ENCODE measurements around the gene OR9I1. TPM values are rescaled to one million over a fixed set of nuclear protein-coding genes. Genes with fewer than 3 reads are reported as not detected.

OR9I1 gene, protein sequence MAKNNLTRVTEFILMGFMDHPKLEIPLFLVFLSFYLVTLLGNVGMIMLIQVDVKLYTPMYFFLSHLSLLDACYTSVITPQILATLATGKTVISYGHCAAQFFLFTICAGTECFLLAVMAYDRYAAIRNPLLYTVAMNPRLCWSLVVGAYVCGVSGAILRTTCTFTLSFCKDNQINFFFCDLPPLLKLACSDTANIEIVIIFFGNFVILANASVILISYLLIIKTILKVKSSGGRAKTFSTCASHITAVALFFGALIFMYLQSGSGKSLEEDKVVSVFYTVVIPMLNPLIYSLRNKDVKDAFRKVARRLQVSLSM
- total RNA-seq: not detected

- Mint-ChIP-seq H3K4me1 (no peaks in the 10 kb centered on the region), H3K36me3 (ENCODE audit: low read depth) (no peaks in the 10 kb centered on the region), H3K9me3 (ENCODE audit: low read depth) (no peaks in the 10 kb centered on the region), H3K27ac (no peak within 1 kb of the TSS), H3K4me3 (no peak within 1 kb of the TSS), H3K27me3 (peaks cover 9% of the 10 kb centered on the region)
- ATAC-seq (no peak), DNase-seq (no peak)
- ChIA-PET CTCF (no interaction called here), POLR2A (no interaction called here)
- intact Hi-C loops (cut with DNase I, micrococcal nuclease): no loop called here
These were observed at the start of gene OR9I1 for GRCh38 chr11:58125469-58125868. Gene OR9I1, minus strand, starts transcription at chr11:58125530. Its CDS starts 6,086 bp downstream, at chr11:58119444.

- DNase-seq (no peak), ATAC-seq (no peak)
- no peaks in the 10 kb centered on the region for H3K36me3 Mint-ChIP-seq (ENCODE audit: low read depth)
- H3K9me3 Mint-ChIP-seq (ENCODE audit: low read depth): no peaks in the 10 kb centered on the region
- no peak overlapping the region for H3K4me3 Mint-ChIP-seq
- H3K27ac Mint-ChIP-seq: no peak overlapping the region
- POLR2A ChIA-PET: no interaction called here
- H3K4me1 Mint-ChIP-seq: no peaks in the 10 kb centered on the region
- peaks cover 15% of the 10 kb centered on the region for H3K27me3 Mint-ChIP-seq
- intact Hi-C loops (cut with DNase I, micrococcal nuclease): no loop called here
- CTCF ChIA-PET: interaction anchor here (0.6 kb wide), 1 partner anchor 335 kb away, joined by 3 read pairs; no protein-coding TSS in a partner anchor
These were observed 40.3 kb upstream of the OR9I1 start for GRCh38 chr11:58165504-58166106.

DNA sequence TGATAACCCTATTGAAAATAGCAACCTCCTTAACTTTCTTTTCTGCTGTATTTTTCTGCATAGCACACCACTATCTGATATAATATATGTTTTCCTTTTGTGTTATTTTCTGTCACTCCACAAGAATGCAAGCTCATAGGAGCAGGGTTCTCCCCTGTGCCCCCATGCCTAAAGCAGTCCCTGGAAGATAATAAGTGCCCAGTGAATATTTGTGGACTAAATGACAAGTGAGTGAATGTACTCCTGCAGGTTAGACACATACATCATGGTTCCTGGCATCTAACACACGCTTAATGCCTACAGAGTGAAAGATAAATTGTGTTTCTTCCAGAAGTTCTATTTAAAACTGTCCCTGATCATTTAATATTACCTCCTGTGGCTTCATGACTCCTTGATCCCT is 39.7 kb upstream of the OR9I1 start:
- no peak for DNase-seq
- ChIA-PET CTCF (no interaction called here), POLR2A (no interaction called here)
- H3K4me3 Mint-ChIP-seq: no peak overlapping the region
- ATAC-seq: no peak
- H3K27ac Mint-ChIP-seq: no peak overlapping the region
- H3K4me1 Mint-ChIP-seq: no peaks in the 10 kb centered on the region
- intact Hi-C loops (cut with DNase I, micrococcal nuclease): no loop called here
- H3K36me3 Mint-ChIP-seq (ENCODE audit: low read depth): no peaks in the 10 kb centered on the region
- H3K9me3 Mint-ChIP-seq (ENCODE audit: low read depth): peaks cover 2% of the 10 kb centered on the region
- H3K27me3 Mint-ChIP-seq: peaks cover 15% of the 10 kb centered on the region

GRCh38 chr11:58164389-58164788 is 39.1 kb upstream of the OR9I1 start:
- ATAC-seq (no peak), DNase-seq (no peak)
- no peaks in the 10 kb centered on the region for H3K36me3 Mint-ChIP-seq (ENCODE audit: low read depth)
- ChIA-PET POLR2A (no interaction called here), CTCF (no interaction called here)
- H3K4me3 Mint-ChIP-seq: no peak overlapping the region
- intact Hi-C loops (cut with DNase I, micrococcal nuclease): no loop called here
- peaks cover 4% of the 10 kb centered on the region for H3K9me3 Mint-ChIP-seq (ENCODE audit: low read depth)
- H3K4me1 Mint-ChIP-seq: no peaks in the 10 kb centered on the region
- H3K27me3 Mint-ChIP-seq: peaks cover 11% of the 10 kb centered on the region
- H3K27ac Mint-ChIP-seq: no peak overlapping the region

DNA sequence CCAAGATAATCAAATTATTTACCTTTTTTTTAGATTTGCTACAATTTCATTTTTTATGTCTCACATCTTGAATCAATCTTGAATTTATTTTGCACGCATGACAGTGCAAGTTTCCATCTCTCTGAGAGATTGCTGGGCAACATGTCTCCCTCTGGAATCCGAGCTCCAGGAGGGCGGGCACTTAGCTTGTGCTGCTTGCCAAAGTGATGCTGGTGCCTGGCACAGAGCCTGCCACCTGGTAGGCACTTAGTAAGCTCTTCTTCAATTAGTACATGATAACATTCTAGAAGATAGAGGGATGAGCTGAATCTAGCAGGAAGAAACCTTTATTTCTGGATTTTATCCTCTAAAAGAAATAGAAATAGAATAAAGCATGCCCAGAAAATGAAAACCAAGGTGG is 27.5 kb upstream of the OR9I1 start:
- no peak for ATAC-seq
- intact Hi-C loops (cut with DNase I, micrococcal nuclease): no loop called here
- H3K27me3 Mint-ChIP-seq: peaks cover 18% of the 10 kb centered on the region
- ChIA-PET CTCF (interaction anchor here (0.7 kb wide), 1 partner anchor 74 kb away, joined by 3 read pairs; no protein-coding TSS in a partner anchor), POLR2A (no interaction called here)
- no peaks in the 10 kb centered on the region for H3K9me3 Mint-ChIP-seq (ENCODE audit: low read depth)
- H3K4me1 Mint-ChIP-seq: no peaks in the 10 kb centered on the region
- no peak overlapping the region for H3K4me3 Mint-ChIP-seq
- no peak for DNase-seq
- no peak overlapping the region for H3K27ac Mint-ChIP-seq
- no peaks in the 10 kb centered on the region for H3K36me3 Mint-ChIP-seq (ENCODE audit: low read depth)

GRCh38 chr11:58142761-58143160 is 17.4 kb upstream of the OR9I1 start:
- Mint-ChIP-seq H3K27ac (no peak overlapping the region), H3K4me3 (no peak overlapping the region), H3K27me3 (peaks cover 17% of the 10 kb centered on the region), H3K4me1 (no peaks in the 10 kb centered on the region), H3K36me3 (ENCODE audit: low read depth) (no peaks in the 10 kb centered on the region), H3K9me3 (ENCODE audit: low read depth) (no peaks in the 10 kb centered on the region)
- CTCF ChIA-PET: no interaction called here
- intact Hi-C loops (cut with DNase I, micrococcal nuclease): no loop called here
- POLR2A ChIA-PET: no interaction called here
- ATAC-seq (no peak), DNase-seq (no peak)

- Mint-ChIP-seq H3K4me1 (no peaks in the 10 kb centered on the region), H3K9me3 (ENCODE audit: low read depth) (no peaks in the 10 kb centered on the region), H3K4me3 (no peak overlapping the region), H3K36me3 (ENCODE audit: low read depth) (no peaks in the 10 kb centered on the region), H3K27me3 (peaks cover 9% of the 10 kb centered on the region), H3K27ac (no peak overlapping the region)
- intact Hi-C loops (cut with DNase I, micrococcal nuclease): no loop called here
- ChIA-PET CTCF (no interaction called here), POLR2A (no interaction called here)
- no peak for DNase-seq
- no peak for ATAC-seq
These were observed 9.8 kb upstream of the OR9I1 start for GRCh38 chr11:58135171-58135570.

DNA sequence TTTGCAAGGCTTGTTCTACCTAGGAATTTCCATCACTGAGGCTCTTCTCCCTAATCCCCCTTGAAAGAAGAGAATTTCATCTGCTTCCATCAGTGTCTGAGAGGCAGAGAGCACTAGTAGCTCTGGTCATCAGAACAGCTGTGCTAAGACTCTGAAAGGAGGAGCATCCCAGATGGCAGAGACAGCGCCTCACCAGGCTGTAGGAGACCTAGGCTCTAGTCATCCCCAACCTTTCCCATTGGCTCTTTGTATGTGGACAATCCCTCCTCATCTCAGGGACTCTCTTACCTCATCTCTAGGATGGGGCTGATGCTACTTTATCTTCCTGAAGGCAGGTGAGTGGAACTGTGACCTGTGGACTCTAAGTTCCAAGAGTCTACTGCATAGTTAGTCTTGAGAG is 8.8 kb upstream of the OR9I1 start:
- H3K4me1 Mint-ChIP-seq: no peaks in the 10 kb centered on the region
- H3K36me3 Mint-ChIP-seq (ENCODE audit: low read depth): no peaks in the 10 kb centered on the region
- ChIA-PET CTCF (no interaction called here), POLR2A (no interaction called here)
- ATAC-seq (no peak), DNase-seq (no peak)
- H3K27me3 Mint-ChIP-seq: peaks cover 9% of the 10 kb centered on the region
- intact Hi-C loops (cut with DNase I, micrococcal nuclease): no loop called here
- no peak overlapping the region for H3K27ac Mint-ChIP-seq
- no peak overlapping the region for H3K4me3 Mint-ChIP-seq
- no peaks in the 10 kb centered on the region for H3K9me3 Mint-ChIP-seq (ENCODE audit: low read depth)

- DNase-seq (no peak), ATAC-seq (no peak)
- ChIA-PET CTCF (no interaction called here), POLR2A (no interaction called here)
- Mint-ChIP-seq H3K27ac (no peak overlapping the region), H3K4me3 (no peak overlapping the region), H3K9me3 (ENCODE audit: low read depth) (no peaks in the 10 kb centered on the region), H3K36me3 (ENCODE audit: low read depth) (no peaks in the 10 kb centered on the region), H3K4me1 (no peaks in the 10 kb centered on the region), H3K27me3 (peaks cover 7% of the 10 kb centered on the region)
- intact Hi-C loops (cut with DNase I, micrococcal nuclease): no loop called here
These were observed 8.2 kb upstream of the OR9I1 start for GRCh38 chr11:58133309-58134076.

GRCh38 chr11:58127350-58127749 is 2.0 kb upstream of the OR9I1 start:
- no peaks in the 10 kb centered on the region for H3K4me1 Mint-ChIP-seq
- DNase-seq (no peak), ATAC-seq (no peak)
- no peaks in the 10 kb centered on the region for H3K9me3 Mint-ChIP-seq (ENCODE audit: low read depth)
- H3K36me3 Mint-ChIP-seq (ENCODE audit: low read depth): no peaks in the 10 kb centered on the region
- CTCF ChIA-PET: interaction anchor here (0.7 kb wide), 1 partner anchor 559 kb away, joined by 3 read pairs; no protein-coding TSS in a partner anchor
- H3K27me3 Mint-ChIP-seq: peaks cover 6% of the 10 kb centered on the region
- intact Hi-C loops (cut with DNase I, micrococcal nuclease): no loop called here
- H3K4me3 Mint-ChIP-seq: no peak overlapping the region
- no peak overlapping the region for H3K27ac Mint-ChIP-seq
- POLR2A ChIA-PET: no interaction called here

- Mint-ChIP-seq H3K27me3 (peaks cover 13% of the 10 kb centered on the region), H3K4me3 (no peak overlapping the region), H3K9me3 (ENCODE audit: low read depth) (no peaks in the 10 kb centered on the region), H3K36me3 (ENCODE audit: low read depth) (no peaks in the 10 kb centered on the region), H3K27ac (no peak overlapping the region), H3K4me1 (no peaks in the 10 kb centered on the region)
- ATAC-seq (no peak), DNase-seq (no peak)
- intact Hi-C loops (cut with DNase I, micrococcal nuclease): no loop called here
- CTCF ChIA-PET: no interaction called here
- POLR2A ChIA-PET: no interaction called here
These were observed 4.2 kb downstream of the OR9I1 start for GRCh38 chr11:58121096-58121495.

DNA sequence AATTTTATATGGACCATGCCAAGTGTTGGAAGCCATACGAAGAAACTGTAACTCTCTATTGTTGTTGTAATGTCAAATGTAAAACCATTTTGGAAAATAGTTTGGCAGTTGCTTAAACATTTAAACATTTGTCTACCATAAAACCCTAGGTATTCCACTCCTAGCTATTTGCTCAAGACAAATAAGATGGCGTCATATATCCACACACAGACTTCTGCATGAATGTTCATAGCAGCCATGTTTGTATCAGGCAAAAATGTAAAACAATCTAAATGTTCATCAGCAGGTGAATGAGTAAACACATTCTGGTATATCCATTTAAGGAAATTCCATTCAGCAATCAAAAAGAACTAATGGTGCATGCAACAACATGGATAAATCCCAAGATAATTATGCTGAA is 27.9 kb downstream of the OR9I1 start:
- DNase-seq (no peak), ATAC-seq (no peak)
- no peak overlapping the region for H3K4me3 Mint-ChIP-seq
- H3K27ac Mint-ChIP-seq: no peak overlapping the region
- no peaks in the 10 kb centered on the region for H3K36me3 Mint-ChIP-seq (ENCODE audit: low read depth)
- no peaks in the 10 kb centered on the region for H3K4me1 Mint-ChIP-seq
- ChIA-PET CTCF (interaction anchor here (0.7 kb wide), 1 partner anchor 824 kb away, joined by 3 read pairs; no protein-coding TSS in a partner anchor), POLR2A (no interaction called here)
- intact Hi-C loops (cut with DNase I, micrococcal nuclease): no loop called here
- peaks cover 4% of the 10 kb centered on the region for H3K9me3 Mint-ChIP-seq (ENCODE audit: low read depth)
- H3K27me3 Mint-ChIP-seq: peaks cover 12% of the 10 kb centered on the region

All from activated CD4-positive, alpha-beta T cell treated with anti-CD3 and anti-CD28 coated beads for 36 hours (primary cell).